Liver (tissue), 9 donors: ENCODE results near the gene CNPY3. TPM values are rescaled to one million over a fixed set of nuclear protein-coding genes. Genes with fewer than 3 reads are reported as not detected.

ENCODE experiments used
- DNase-seq: peaks from one replicate; pipeline ENCODE4 v3.0.0-alpha.2; 2017; ENCODE audit warnings: low spot score
- H3K27ac ChIP-seq, 2 donors: one replicate each; pipeline ENCODE4 v1.7.0; 2013; ENCODE audit warnings: inconsistent platforms in 2 of 2, low read length in 2 of 2, control low read depth in 1 of 2, low read depth in 1 of 2, mild to moderate bottlenecking in 1 of 2
- H3K27me3 ChIP-seq, 4 donors: one replicate each; pipeline versions ENCODE4 v1.6.1 to v1.7.0; 2013; ENCODE audit warnings: low read length in 3 of 4, inconsistent platforms in 1 of 4, mild to moderate bottlenecking in 1 of 4, moderate library complexity in 1 of 4; ENCODE audit not compliant: control insufficient read depth in 4 of 4, insufficient read depth in 4 of 4
- H3K36me3 ChIP-seq, 4 donors: one replicate each; pipeline versions ENCODE4 v1.6.1 to v1.7.0; 2013; ENCODE audit warnings: low read length in 3 of 4, mild to moderate bottlenecking in 3 of 4, low read depth in 1 of 4, moderate library complexity in 1 of 4; ENCODE audit not compliant: control insufficient read depth in 4 of 4, insufficient read depth in 3 of 4
- H3K4me1 ChIP-seq, 4 donors: one replicate each; pipeline versions ENCODE4 v1.6.1 to v1.7.0; 2013; ENCODE audit warnings: low read length in 3 of 4, mild to moderate bottlenecking in 3 of 4, moderate library complexity in 1 of 4; ENCODE audit not compliant: control insufficient read depth in 4 of 4, insufficient read depth in 4 of 4
- H3K4me3 ChIP-seq, 3 donors: one replicate each; pipeline versions ENCODE4 v1.6.1 to v1.7.0; 2013; ENCODE audit warnings: low read length in 3 of 3, control low read depth in 1 of 3, low read depth in 1 of 3, mild to moderate bottlenecking in 1 of 3
- H3K9ac ChIP-seq, 2 donors: one replicate each; pipeline ENCODE4 v1.7.0; 2013; ENCODE audit warnings: low read length in 2 of 2, mild to moderate bottlenecking in 2 of 2, moderate library complexity in 2 of 2, control low read depth in 1 of 2, low read depth in 1 of 2
- H3K9me3 ChIP-seq, 4 donors: one replicate each; pipeline versions ENCODE4 v1.6.1 to v1.7.0; 2013; ENCODE audit warnings: low read length in 3 of 4; ENCODE audit not compliant: control insufficient read depth in 4 of 4
- ATF3 ChIP-seq: IDR thresholded peaks from 2 replicates; pipeline ENCODE4 v1.6.1; 2016; ENCODE audit warnings: antibody characterized with exemption
- CTCF ChIP-seq: fragments of 150-350 bp; IDR thresholded peaks from 2 replicates; pipeline ENCODE4 v1.5.1; 2017; ENCODE audit warnings: improper control_type of control experiment, low read depth, low read length; ENCODE audit not compliant: missing input control
- EGR1 ChIP-seq, 2 donors: IDR thresholded peaks; 2 replicates each; pipeline ENCODE4 v1.6.1; 2016 to 2018; ENCODE audit warnings: antibody characterized with exemption in 2 of 2, low read depth in 2 of 2
- FOXA1 ChIP-seq: IDR thresholded peaks from 2 replicates; pipeline ENCODE4 v1.6.1; 2016; ENCODE audit warnings: antibody characterized with exemption
- FOXA2 ChIP-seq: IDR thresholded peaks from 2 replicates; pipeline ENCODE4 v1.6.1; 2016; ENCODE audit warnings: antibody characterized with exemption
- GABPA ChIP-seq, 2 donors: IDR thresholded peaks in 1 of 2; conservative IDR thresholded peaks in 1 of 2; 2 replicates each; pipeline ENCODE4 v1.6.1; 2016; ENCODE audit warnings: antibody characterized with exemption in 2 of 2, mild to moderate bottlenecking in 1 of 2, moderate library complexity in 1 of 2
- HNF4A ChIP-seq, 2 donors: conservative IDR thresholded peaks; 2 replicates each; pipeline ENCODE4 v1.6.1; 2016; ENCODE audit warnings: antibody characterized with exemption in 2 of 2, mild to moderate bottlenecking in 2 of 2
- HNF4G ChIP-seq: IDR thresholded peaks from 2 replicates; pipeline ENCODE4 v1.6.1; 2016; ENCODE audit warnings: antibody characterized with exemption
- JUND ChIP-seq, 2 donors: IDR thresholded peaks; 2 replicates each; pipeline ENCODE4 v1.6.1; 2016; ENCODE audit warnings: antibody characterized with exemption in 2 of 2
- MAX ChIP-seq: IDR thresholded peaks from 2 replicates; pipeline ENCODE4 v1.6.1; 2016; ENCODE audit warnings: antibody characterized with exemption
- NR2F2 ChIP-seq: IDR thresholded peaks from 2 replicates; pipeline ENCODE4 v1.6.1; 2016; ENCODE audit warnings: antibody characterized with exemption
- RAD21 ChIP-seq, 2 donors: IDR thresholded peaks; 2 replicates each; pipeline ENCODE4 v1.6.1; 2016; ENCODE audit warnings: antibody characterized with exemption in 2 of 2, mild to moderate bottlenecking in 2 of 2
- REST ChIP-seq: IDR thresholded peaks from 2 replicates; pipeline ENCODE4 v1.6.1; 2016; ENCODE audit warnings: antibody characterized with exemption, mild to moderate bottlenecking
- RXRA ChIP-seq, 2 donors: IDR thresholded peaks; 2 replicates each; pipeline ENCODE4 v1.6.1; 2017 to 2018; ENCODE audit warnings: antibody characterized with exemption in 2 of 2, mild to moderate bottlenecking in 1 of 2
- SP1 ChIP-seq: IDR thresholded peaks from 2 replicates; pipeline ENCODE4 v1.6.1; 2018; ENCODE audit warnings: antibody characterized with exemption, mild to moderate bottlenecking
- YY1 ChIP-seq: IDR thresholded peaks from 2 replicates; pipeline ENCODE4 v1.6.1; 2016; ENCODE audit warnings: antibody characterized with exemption, mild to moderate bottlenecking
- ZBTB33 ChIP-seq: IDR thresholded peaks from 2 replicates; pipeline ENCODE4 v1.6.1; 2016; ENCODE audit warnings: antibody characterized with exemption
- WGBS: extraction: QIAGEN DNeasy Blood & Tissue Kit; methylation state at CpG from one replicate; pipeline ENCODE4 v1.1.7; 2013; 5-methylcytosine and 5-hydroxymethylcytosine counted together
- polyA plus RNA-seq, 2 donors: library from polyadenylated mRNA; stranded (reverse) in 1 of 2; unstranded in 1 of 2; fragments of 200-250 nt in 1 of 2; fragments of >200 nt in 1 of 2; fragmentation: Nextera tagmentation in 1 of 2; extraction: Ambion mirVana in 1 of 2; gene quantifications; one replicate each; pipeline versions ENCODE4 v1.2.1 to v1.2.3, GENCODE V29; 2013 to 2015
- total RNA-seq, 2 donors: library from RNA; depleted of rRNA; stranded (reverse); fragments of >200 nt; gene quantifications; one replicate each; pipeline ENCODE4 v1.2.3, GENCODE V29; 2014
- donor health status: healthy.
- donor health status: healthy.
- donor health status: healthy.
- donor health status: healthy.
- donor health status: healthy.

CNPY3 gene
- total and polyA plus RNA-seq, 4 donors: 17.2 to 41.0 (median 27.2) TPM

- WGBS: 96% methylated on average over 11 of the region's 11 CpGs
- Histone ChIP-seq H3K4me1 (peaks cover 2 to 16% (median 7%) of the 10 kb centered on the region in 4 donors), H3K9me3 (no peaks in the 10 kb centered on the region), H3K4me3 (no peak overlapping the region), H3K27me3 (no peaks in the 10 kb centered on the region), H3K27ac (no peak overlapping the region), H3K9ac (no peak overlapping the region), H3K36me3 (peaks cover 10 to 44% (median 28%) of the 10 kb centered on the region in 4 donors)
- DNase-seq: no peak
- no peak for TF ChIP-seq CTCF
- TF ChIP-seq EGR1 (IDR thresholded peaks at IDR 0.05; ENCODE audit: low read depth in 2 of 2): no peak
- TF ChIP-seq NR2F2: no peak
- no peak for TF ChIP-seq REST
- no peak for TF ChIP-seq HNF4G
- TF ChIP-seq RAD21 (IDR thresholded peaks at IDR 0.05): no peak
- TF ChIP-seq JUND (IDR thresholded peaks at IDR 0.05): no peak
- TF ChIP-seq FOXA1: no peak
- TF ChIP-seq ATF3: no peak
- TF ChIP-seq RXRA (IDR thresholded peaks at IDR 0.05): no peak
- TF ChIP-seq YY1: no peak
These were observed 37.9 kb downstream of the CNPY3 start for GRCh38 chr6:42967228-42967627.

- H3K36me3 ChIP-seq: peaks cover 10 to 40% (median 25%) of the 10 kb centered on the region in 4 donors
- H3K4me1 ChIP-seq: peaks cover 0 to 9% (median 2%) of the 10 kb centered on the region in 4 donors
- H3K4me3 ChIP-seq: no peak overlapping the region
- TF ChIP-seq YY1 (no peak), SP1 (no peak), ZBTB33 (no peak), EGR1 (IDR thresholded peaks at IDR 0.05; ENCODE audit: low read depth in 2 of 2) (no peak), FOXA2 (no peak), NR2F2 (no peak), CTCF (no peak), HNF4G (no peak), RAD21 (IDR thresholded peaks at IDR 0.05) (no peak), HNF4A (conservative IDR thresholded peaks at IDR 0.05) (no peak), GABPA (IDR thresholded peaks at IDR 0.05 in 1 of 2, conservative IDR thresholded peaks at IDR 0.05 in 1 of 2) (no peak), MAX (no peak), RXRA (IDR thresholded peaks at IDR 0.05) (no peak), REST (no peak)
- no peak overlapping the region for H3K27ac ChIP-seq
- WGBS: 93% methylated on average over 12 of the region's 12 CpGs
- no peaks in the 10 kb centered on the region for H3K27me3 ChIP-seq
- H3K9ac ChIP-seq: no peak overlapping the region
- no peaks in the 10 kb centered on the region for H3K9me3 ChIP-seq
- DNase-seq: no peak
These were observed 38.9 kb downstream of the CNPY3 start for GRCh38 chr6:42968126-42968701.
